D721Med (cell line): ENCODE data around the gene NEDD9.

Experiments used
- DNase-seq: peaks from one replicate; pipeline ENCODE4 v3.0.0; 2011; ENCODE audit warnings: low spot score; ENCODE audit not compliant: insufficient read length
- FAIRE-seq: peaks from 2 replicates; lab custom pipeline; 2011; peaks lifted over from hg19 to GRCh38; lab: Jason Lieb, UNC
- CTCF ChIP-seq: IDR thresholded peaks from 2 replicates; pipeline ENCODE4 v1.5.1; 2012; ENCODE audit warnings: mild to moderate bottlenecking, control low read depth; ENCODE audit not compliant: insufficient read depth; ENCODE audit errors: missing control alignments

The NEDD9 gene

GRCh38 chr6:11233673-11234573 lies 1.5 kb upstream of the NEDD9 start:
- FAIRE-seq (no peak), DNase-seq (no peak)
- TF ChIP-seq CTCF: no peak

GRCh38 chr6:11232770-11233626 lies 530 bp upstream of the NEDD9 start:
- no peak for TF ChIP-seq CTCF
- DNase-seq (no peak), FAIRE-seq (no peak)

GRCh38 chr6:11231564-11232192 lies 790 bp downstream of the NEDD9 start:
- FAIRE-seq: no peak
- no peak for DNase-seq
- TF ChIP-seq CTCF: no peak

GRCh38 chr6:11231108-11231463 lies 1.4 kb downstream of the NEDD9 start:
- FAIRE-seq: no peak
- no peak for TF ChIP-seq CTCF
- no peak for DNase-seq

GRCh38 chr6:11230158-11231107 lies 2.0 kb downstream of the NEDD9 start:
- TF ChIP-seq CTCF: no peak
- FAIRE-seq: no peak
- DNase-seq: no peak

- TF ChIP-seq CTCF: no peak
- DNase-seq: no peak
- FAIRE-seq: no peak
Measured at GRCh38 chr6:11229655-11230046, 2.8 kb downstream of the NEDD9 start.
